AML-193 (cell line): ENCODE results near the gene SFXN5.

Source experiments
- DNase-seq, 2 experiments: peaks; one replicate each; lab custom pipeline; 2025; lab: John Stamatoyannopoulos, UW

The SFXN5 gene

DNA sequence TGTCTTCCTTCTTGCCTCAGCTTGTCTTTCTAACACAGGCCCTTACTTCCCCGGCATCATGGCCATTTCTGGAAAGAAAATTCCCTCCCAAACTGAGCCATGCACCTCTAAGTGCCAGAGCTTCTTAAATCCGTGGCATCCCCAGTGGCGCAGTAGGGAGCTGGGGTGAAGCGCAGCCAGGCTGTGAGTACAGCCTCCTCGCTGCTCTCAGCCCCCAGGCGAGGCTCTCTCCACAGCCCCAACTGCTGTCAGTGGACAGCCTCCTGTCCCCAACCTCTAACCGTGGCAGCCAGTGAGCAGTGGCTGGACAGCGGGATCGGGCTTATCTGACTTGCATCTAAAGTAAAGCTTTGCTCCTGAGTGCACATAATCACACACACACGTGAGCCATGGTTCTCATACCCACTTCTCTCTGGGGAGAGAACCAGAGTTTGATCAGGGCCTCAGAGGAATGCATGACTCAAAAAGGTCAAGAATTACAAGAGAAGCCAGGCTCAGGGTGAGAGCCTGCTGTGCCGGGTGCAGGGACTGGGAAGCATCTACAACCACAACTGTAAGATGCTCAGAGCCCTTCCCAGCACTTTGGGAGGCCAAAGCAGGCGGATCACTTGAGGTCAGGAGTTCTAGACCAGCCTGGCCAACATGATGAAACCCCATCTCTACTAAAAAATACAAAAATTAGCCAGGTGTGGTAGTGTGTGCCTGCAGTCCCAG is 50.7 kb downstream of the SFXN5 start:
- DNase-seq = no peak

GRCh38 chr2:73020306-73020656 is 51.2 kb downstream of the SFXN5 start:
- no peak for DNase-seq

- no peak for DNase-seq
Observed at GRCh38 chr2:73018188-73018825, 53.2 kb downstream of the SFXN5 start.

DNA sequence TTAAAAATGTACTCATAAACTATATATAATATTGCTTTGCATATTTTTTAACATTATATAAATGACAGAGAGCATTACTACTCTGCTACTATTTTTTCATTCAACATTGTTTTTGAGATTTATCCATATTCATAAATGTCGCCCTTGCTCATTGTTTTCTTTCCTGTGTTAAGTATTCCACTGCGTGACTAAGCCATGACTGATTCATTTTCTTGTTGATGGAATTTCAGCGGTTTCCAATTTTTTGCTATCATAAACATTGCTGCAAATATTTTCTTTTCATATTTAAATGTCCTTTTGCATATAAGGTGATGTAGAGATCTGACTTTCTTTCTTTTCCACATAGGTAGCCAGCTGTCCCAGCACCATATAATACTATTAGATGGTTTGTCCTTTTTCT is 57.6 kb downstream of the SFXN5 start:
- no peak for DNase-seq

GRCh38 chr2:73009177-73009839 is 62.2 kb downstream of the SFXN5 start:
- DNase-seq = no peak

- no peak for DNase-seq
Observed at GRCh38 chr2:73008766-73009135, 62.8 kb downstream of the SFXN5 start.

DNA sequence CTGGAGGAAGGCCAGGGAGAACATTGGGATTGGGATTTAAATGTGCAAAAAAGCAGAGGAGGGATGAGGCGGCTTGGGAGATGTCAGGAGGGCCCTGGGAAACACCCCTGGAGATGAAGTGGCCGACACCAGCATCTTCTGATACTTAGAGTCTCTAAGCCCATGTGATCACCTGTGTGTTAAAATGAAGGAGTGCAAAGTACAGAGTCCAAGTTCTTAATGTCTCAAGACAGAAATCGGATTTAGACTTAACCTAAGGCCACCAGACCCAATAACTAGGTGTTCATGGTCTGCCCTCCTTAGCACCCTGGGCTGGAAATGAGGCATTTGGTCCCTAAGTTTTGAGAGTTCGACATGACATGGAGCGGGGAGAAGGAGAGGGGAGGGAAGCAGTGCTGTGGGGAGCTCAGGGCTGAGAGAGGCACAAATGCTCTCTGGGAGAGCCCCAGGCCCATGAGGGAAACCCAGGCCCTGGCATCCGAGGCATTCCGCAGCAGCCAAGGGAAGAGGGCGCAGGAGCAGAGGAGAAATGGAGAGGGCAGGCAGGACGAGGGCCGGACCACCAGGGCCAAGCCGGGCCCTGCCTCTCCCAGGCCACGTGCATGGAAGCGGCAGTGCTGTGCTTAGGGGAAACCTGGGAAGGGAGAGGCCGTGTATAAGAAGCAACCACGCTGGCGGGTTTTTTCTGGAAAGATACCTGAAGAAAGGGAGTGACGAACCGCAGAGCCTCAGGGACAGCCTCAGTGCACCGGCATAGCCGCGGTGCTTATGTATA is 63.3 kb downstream of the SFXN5 start:
- DNase-seq = no peak

- no peak for DNase-seq
Observed at GRCh38 chr2:73006969-73007710, 64.4 kb downstream of the SFXN5 start.

GRCh38 chr2:73004889-73005596 is 66.5 kb downstream of the SFXN5 start:
- no peak for DNase-seq

GRCh38 chr2:73004466-73004865 is 67.0 kb downstream of the SFXN5 start:
- no peak for DNase-seq

DNA sequence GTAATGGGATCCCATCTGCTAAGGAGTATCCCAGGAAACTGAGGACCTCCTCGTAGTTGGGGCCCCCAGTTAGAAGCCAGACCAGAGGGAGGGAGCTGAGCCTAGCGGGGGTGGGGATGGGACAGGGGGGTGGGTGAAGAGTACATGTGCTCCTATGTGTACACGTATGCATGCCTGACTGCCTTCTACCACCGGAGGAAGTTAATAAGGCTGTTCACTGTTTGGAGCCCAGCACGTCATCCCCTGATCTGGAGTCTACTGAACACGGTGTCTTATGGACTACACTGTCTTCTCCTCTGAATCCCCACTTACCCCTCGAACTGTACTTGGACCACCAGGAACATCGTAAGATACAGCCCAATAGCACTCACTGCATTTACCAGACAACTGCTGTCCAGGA is 68.5 kb downstream of the SFXN5 start:
- no peak for DNase-seq

DNA sequence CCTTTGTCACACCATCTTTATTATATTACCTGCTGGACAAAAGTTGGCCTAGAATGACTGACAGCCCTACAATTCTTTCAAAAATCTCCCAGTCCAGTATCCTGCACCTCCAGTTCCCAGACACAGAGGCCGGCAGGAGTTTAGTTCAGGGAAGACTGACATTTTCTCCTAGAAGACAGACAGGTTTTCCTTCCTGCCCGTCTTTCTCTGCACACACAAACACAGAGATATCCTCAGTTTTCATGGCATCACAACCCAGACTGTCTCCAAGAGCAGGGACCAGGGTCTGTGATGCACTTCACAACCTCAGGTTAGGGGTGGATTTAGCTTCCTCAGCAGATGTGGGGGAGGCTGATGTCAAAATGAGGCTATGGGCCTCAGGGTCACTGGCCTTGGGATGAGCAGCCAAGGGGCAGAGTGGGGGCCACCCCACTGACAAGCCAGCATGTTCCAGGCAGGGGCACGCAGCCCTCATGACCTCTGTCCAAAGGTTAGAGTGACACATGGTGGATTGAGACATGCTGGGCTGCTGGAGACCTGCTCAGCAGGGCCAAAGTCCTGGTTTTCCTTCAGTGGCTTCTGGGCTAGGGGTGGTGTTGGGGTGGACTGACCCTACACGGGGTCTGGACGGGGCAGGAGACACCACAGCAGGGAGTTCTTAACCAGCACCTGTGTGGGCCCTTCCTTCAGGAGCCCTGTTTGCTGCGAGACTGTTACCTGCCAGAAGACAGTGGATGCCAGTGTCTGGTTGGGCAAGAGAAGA is 70.5 kb downstream of the SFXN5 start:
- no peak for DNase-seq

DNA sequence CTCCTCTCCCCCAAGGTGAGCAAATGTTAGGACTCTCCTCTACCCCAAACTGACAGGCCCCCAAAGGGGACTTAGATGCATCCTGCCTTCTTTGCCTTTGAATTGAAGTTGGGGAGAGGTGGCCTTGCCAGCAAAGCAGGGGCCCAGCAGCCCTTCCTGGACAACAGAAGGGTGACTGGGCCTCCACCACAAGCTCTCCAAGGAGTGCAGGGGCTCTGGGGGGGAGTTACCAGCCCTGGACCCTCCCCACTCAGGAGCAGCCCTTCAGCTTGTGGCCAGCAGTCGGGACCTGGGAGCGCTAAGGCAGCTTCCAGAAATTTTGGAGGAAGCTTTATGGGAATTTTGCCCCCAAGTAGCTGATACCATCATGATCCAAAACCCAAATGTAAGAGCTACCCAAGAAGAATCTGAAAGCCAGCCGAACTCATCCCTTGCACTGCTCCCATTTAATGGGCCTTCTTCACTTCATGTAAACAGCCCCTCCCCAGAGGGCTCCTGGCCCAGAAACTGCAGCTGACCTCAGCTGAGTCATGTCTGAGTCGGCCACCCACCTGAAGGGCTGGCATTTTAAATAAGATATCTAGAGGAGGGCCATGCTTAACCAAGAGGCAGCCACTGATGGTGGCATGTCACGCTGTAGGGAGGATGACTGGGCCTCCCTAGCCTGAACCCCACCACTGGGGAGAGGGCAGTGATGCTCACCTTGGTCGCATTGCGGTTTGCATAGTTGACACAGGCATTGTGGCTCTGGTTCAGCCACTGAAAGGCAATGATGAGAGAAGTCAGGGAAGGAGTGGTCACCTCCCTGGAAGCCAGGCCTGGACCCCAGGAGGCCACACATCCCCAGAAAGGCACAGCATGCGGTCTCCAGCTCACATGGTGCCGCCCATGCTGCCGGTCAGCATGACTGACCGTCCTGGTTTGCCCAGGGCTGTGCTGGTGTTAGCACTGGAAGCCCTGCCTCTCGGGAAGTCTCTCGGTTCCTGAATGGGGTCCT is 71.5 kb downstream of the SFXN5 start:
- DNase-seq = no peak

DNA sequence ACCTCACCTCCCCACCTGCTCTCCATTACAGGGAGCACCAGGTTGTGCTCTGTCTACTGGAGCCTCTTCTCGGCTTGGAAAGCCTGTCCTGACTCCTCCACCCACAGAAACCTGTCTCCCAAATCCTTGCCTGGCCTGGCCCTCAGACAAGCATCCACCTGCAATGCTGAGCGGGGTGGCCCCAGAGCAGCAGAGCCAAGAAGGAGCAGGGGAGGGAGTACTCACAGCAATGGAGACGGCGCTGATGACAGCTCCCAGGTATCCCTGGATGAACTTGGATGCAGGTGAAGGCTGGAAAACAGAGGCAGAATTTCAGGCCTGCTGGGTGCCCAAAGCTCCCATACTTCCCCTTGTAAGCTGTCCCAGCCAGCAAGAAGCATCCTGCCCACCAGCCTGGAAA is 72.8 kb downstream of the SFXN5 start:
- no peak for DNase-seq

DNA sequence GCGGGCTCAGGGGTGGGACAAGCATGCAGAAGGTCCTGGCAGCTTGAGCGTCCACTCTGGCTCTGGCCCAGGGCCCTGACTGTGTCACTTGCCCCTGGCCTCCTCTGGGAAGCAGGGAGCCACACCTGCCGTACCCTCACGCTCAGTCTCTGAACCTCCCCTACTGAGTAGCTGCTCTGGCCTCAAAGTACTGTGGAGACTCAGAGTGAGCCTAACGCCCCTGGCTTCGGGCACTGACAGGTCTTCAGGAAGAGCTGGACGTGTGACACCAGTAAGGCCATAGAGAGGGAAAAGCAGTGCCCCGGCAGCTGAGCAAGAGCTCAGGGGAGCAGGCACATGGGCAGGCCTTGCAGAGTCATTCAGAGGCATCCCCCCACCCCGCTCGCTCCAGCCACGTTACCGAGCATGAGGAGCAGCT is 73.3 kb downstream of the SFXN5 start:
- DNase-seq = no peak

GRCh38 chr2:72996117-72996502 is 75.4 kb downstream of the SFXN5 start:
- DNase-seq = no peak

DNA sequence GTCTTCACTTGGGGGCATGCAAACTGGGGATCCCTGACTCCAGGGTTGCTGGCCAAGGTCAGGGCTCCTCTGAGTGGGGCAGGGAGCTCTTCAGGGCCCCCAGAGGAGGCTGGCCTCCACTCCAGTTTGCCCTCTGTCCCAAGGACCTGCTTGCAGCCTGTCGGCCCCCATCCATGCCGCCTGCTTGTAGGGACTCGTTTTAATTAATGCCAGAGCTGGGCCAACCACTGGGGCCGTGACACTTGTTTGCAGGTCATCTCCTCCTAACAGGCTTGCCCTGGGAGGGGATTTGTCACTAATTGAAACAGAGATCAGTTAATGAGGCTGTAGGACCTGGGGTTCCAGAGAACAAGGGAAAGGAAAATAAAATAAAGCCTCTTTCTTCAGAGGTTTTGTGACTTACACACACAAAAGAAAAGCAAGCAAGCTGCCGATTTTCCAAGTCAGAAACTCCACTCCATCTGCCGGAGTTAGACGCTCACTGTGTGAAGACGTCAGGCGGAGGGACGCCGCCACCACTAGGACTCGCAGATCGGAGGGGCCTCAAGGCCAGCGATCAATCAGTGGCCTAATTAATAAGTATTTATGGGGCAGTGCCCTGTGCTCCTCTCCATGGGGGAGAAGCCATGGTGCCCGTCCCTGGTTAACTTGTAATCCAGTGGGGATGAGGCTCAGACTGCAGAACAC is 75.9 kb downstream of the SFXN5 start:
- no peak for DNase-seq

DNA sequence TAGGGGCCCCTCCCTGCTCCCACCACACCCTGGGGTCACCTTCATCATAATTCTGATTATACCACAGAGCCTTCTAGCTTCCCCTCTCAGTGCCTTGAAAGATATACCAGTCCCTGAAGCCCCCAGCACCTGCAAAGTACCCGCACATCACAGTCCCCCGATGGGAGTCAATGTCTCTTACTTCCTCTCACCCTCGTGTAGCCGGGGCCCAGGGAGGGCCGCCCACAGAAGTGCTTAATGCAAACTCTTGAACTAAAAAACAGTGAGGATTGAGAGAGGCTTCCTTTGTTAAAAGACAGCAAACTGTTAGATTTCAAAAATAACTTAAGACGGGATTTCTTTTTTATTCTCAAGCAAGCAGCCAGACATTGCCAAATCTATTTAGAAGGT is 76.5 kb downstream of the SFXN5 start:
- no peak for DNase-seq
